Caco-2 (cell line): ENCODE results near the gene PRPF18. TPM values are rescaled to one million over a fixed set of nuclear protein-coding genes. Genes with fewer than 3 reads are reported as not detected.

ENCODE experiments used
- BruUV-seq: library from RNA; stranded (reverse); fragments of 400-500 nt; replicated peaks from 2 replicates; lab custom pipeline; 2021; lab: Mats Ljungman, UMichigan
- CTCF ChIA-PET: fragments of 300-600 bp; sonication (Branson Sonifier 250); formaldehyde crosslinking; loops from one replicate; lab custom pipeline; 2022; ENCODE audit warnings: antibody characterized with exemption; lab: Charles Lee
- POLR2A ChIA-PET: fragments of 300-600 bp; sonication (Branson Sonifier 250); formaldehyde crosslinking; loops from one replicate; lab custom pipeline; 2022; ENCODE audit warnings: antibody characterized with exemption; lab: Charles Lee
- DNase-seq, 2 experiments: peaks; one replicate each; pipeline versions ENCODE4 v3.0.0 to v3.0.0-alpha.2; 2020 to 2022
- H3K27me3 ChIP-seq: replicated peaks from 2 replicates; pipeline ENCODE4 v1.6.0; 2011; ENCODE audit warnings: low read length; ENCODE audit not compliant: control insufficient read depth, insufficient read depth
- H3K36me3 ChIP-seq: 2 replicates; pipeline ENCODE4 v1.5.1; 2011; ENCODE audit warnings: low read length; ENCODE audit not compliant: control insufficient read depth, insufficient read depth
- H3K4me1 ChIP-seq: fragments of 250-450 bp; sonication (Bioruptor Pico); 2 replicates; pipeline ENCODE4 v1.5.1; 2020; ENCODE audit warnings: mild to moderate bottlenecking
- H3K4me3 ChIP-seq: 2 replicates; pipeline ENCODE4 v1.5.1; 2011; ENCODE audit warnings: low read depth, mild to moderate bottlenecking, control low read depth, low read length
- H3K9me3 ChIP-seq: fragments of 250-450 bp; sonication (Bioruptor Pico); 2 replicates; pipeline ENCODE4 v1.5.1; 2020; ENCODE audit warnings: mild to moderate bottlenecking, moderate library complexity
- H3K27ac Mint-ChIP-seq: one replicate; pipeline ENCODE4 v1.8.0; 2022; ENCODE audit warnings: mixed read lengths; ENCODE audit not compliant: unreplicated experiment
- H3K27me3 Mint-ChIP-seq: one replicate; pipeline ENCODE4 v1.8.0; 2022; ENCODE audit warnings: mixed read lengths; ENCODE audit not compliant: insufficient read depth, unreplicated experiment
- H3K36me3 Mint-ChIP-seq: one replicate; pipeline ENCODE4 v1.8.0; 2022; ENCODE audit warnings: mild to moderate bottlenecking, mixed read lengths; ENCODE audit not compliant: insufficient read depth, unreplicated experiment
- H3K4me1 Mint-ChIP-seq: one replicate; pipeline ENCODE4 v1.8.0; 2022; ENCODE audit warnings: low read depth, mixed read lengths; ENCODE audit not compliant: unreplicated experiment
- H3K4me3 Mint-ChIP-seq: one replicate; pipeline ENCODE4 v1.8.0; 2022; ENCODE audit warnings: mild to moderate bottlenecking, moderate library complexity, mixed read lengths; ENCODE audit not compliant: unreplicated experiment
- H3K9me3 Mint-ChIP-seq: one replicate; pipeline ENCODE4 v1.8.0; 2022; ENCODE audit warnings: mixed read lengths; ENCODE audit not compliant: unreplicated experiment
- CTCF ChIP-seq, 2 experiments: fragments of 200-600 bp in 1 of 2; IDR thresholded peaks; 1 replicate in 1 of 2; 2 replicates in 1 of 2; pipeline versions ENCODE4 v1.5.1 to v1.8.0; 2011 to 2022; ENCODE audit warnings: antibody characterized with exemption in 1 of 2, control low read depth in 1 of 2, inconsistent platforms in 1 of 2, low read depth in 1 of 2, low read length in 1 of 2, mild to moderate bottlenecking in 1 of 2, moderate library complexity in 1 of 2; ENCODE audit not compliant: insufficient read depth in 1 of 2, severe bottlenecking in 1 of 2, unreplicated experiment in 1 of 2
- intact Hi-C: fragments of 100-400 bp; cut with micrococcal nuclease; formaldehyde crosslinking; loops from one replicate; pipeline ENCODE4 v1.10.0; 2022; ENCODE audit not compliant: unreplicated experiment
- total RNA-seq: library from RNA; stranded (reverse); gene quantifications from 2 replicates; pipeline ENCODE4 v1.2.3, GENCODE V29; 2022

The PRPF18 gene
- total RNA-seq, 1 experiment from 2014 or later, result 31.0 TPM

GRCh38 chr10:13651969-13652720 is 65.4 kb downstream of the PRPF18 start:
- Mint-ChIP-seq H3K4me1 (no peaks in the 10 kb centered on the region), H3K36me3 (peaks cover 73% of the 10 kb centered on the region), H3K27me3 (no peaks in the 10 kb centered on the region), H3K4me3 (no peak overlapping the region), H3K9me3 (no peaks in the 10 kb centered on the region), H3K27ac (no peak overlapping the region)
- H3K27me3 ChIP-seq, result no peaks in the 10 kb centered on the region
- intact Hi-C loops, result loop anchor here (2.0 kb wide), 1 partner anchor 21 kb away; no protein-coding TSS in a partner anchor
- H3K4me3 ChIP-seq, result no peak overlapping the region
- no peaks in the 10 kb centered on the region for H3K9me3 ChIP-seq
- no peak for DNase-seq
- H3K4me1 ChIP-seq, result no peaks in the 10 kb centered on the region
- BruUV-seq, result no TSS peak
- peaks cover 7% of the 10 kb centered on the region for H3K36me3 ChIP-seq
- TF ChIP-seq CTCF (IDR thresholded peaks at IDR 0.05; ENCODE audit: insufficient read depth in 1 of 2, low read depth in 1 of 2, low read length in 1 of 2, severe bottlenecking in 1 of 2, unreplicated experiment in 1 of 2), result no peak
- ChIA-PET CTCF (no interaction called here), POLR2A (no interaction called here)

- Histone ChIP-seq H3K4me1 (no peaks in the 10 kb centered on the region), H3K27me3 (no peaks in the 10 kb centered on the region), H3K36me3 (peaks cover 8% of the 10 kb centered on the region), H3K9me3 (no peaks in the 10 kb centered on the region), H3K4me3 (no peak overlapping the region)
- Mint-ChIP-seq H3K4me3 (no peak overlapping the region), H3K36me3 (peaks cover 75% of the 10 kb centered on the region), H3K9me3 (no peaks in the 10 kb centered on the region), H3K27ac (no peak overlapping the region), H3K4me1 (no peaks in the 10 kb centered on the region), H3K27me3 (no peaks in the 10 kb centered on the region)
- intact Hi-C loops, result loop anchor here (2.0 kb wide), 1 partner anchor 22 kb away; no protein-coding TSS in a partner anchor
- POLR2A ChIA-PET, result no interaction called here
- CTCF ChIA-PET, result interaction anchor here (0.6 kb wide), 1 partner anchor 71 kb away, joined by 3 read pairs; no protein-coding TSS in a partner anchor
- BruUV-seq, result no TSS peak
- TF ChIP-seq CTCF (IDR thresholded peaks at IDR 0.05; ENCODE audit: insufficient read depth in 1 of 2, low read depth in 1 of 2, low read length in 1 of 2, severe bottlenecking in 1 of 2, unreplicated experiment in 1 of 2), result no peak
- DNase-seq, result no peak
These were observed 66.1 kb downstream of the PRPF18 start for GRCh38 chr10:13652860-13653259.

DNA sequence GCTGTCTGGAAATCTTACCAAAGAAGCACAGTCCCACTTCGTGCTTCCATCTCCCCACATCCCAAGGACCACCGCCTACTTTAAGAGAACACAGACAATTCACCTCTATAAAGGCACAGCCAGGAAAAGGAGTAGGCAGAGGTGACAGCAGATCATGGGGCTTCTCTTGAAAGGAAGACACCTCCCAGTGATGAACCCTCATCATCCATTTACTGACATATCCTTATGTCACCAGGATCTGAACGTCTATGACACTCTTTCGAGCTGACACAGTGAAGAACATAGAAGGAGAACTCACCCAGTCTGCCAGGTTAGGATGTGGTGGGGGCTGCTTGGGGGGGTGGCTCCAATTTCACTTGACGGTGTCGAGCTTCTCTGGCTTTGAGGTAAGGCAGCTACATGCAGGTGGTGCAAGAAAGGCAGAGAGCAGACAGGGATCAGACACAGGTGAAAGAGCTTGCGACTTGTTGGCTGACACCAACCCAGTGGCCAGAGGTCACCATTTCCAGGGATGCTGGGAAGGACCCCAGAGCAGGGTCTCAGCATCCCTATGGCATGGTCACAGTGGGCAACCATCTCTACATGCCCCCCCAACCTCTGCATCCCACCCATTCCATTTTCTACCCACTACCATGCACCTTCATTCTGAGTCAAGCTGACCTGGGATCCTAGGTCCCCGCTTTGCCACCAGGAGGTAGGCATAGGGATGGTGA is 67.5 kb downstream of the PRPF18 start:
- Histone ChIP-seq H3K4me3 (no peak overlapping the region), H3K36me3 (peaks cover 10% of the 10 kb centered on the region), H3K27me3 (no peaks in the 10 kb centered on the region), H3K4me1 (no peaks in the 10 kb centered on the region), H3K9me3 (no peaks in the 10 kb centered on the region)
- ChIA-PET CTCF (no interaction called here), POLR2A (no interaction called here)
- Mint-ChIP-seq H3K36me3 (peaks cover 76% of the 10 kb centered on the region), H3K9me3 (no peaks in the 10 kb centered on the region), H3K27ac (no peak overlapping the region), H3K27me3 (no peaks in the 10 kb centered on the region), H3K4me3 (no peak overlapping the region), H3K4me1 (no peaks in the 10 kb centered on the region)
- intact Hi-C loops, result no loop called here
- DNase-seq, result no peak
- no peak for TF ChIP-seq CTCF (IDR thresholded peaks at IDR 0.05; ENCODE audit: insufficient read depth in 1 of 2, low read depth in 1 of 2, low read length in 1 of 2, severe bottlenecking in 1 of 2, unreplicated experiment in 1 of 2)
- no TSS peak for BruUV-seq
